Activated CD8-positive, alpha-beta memory T cell treated with anti-CD3 and anti-CD28 coated beads, Interleukin-2, amount 50 U/mL, for 1 hour (primary cell): Measurements from ENCODE around the gene DCN.

ENCODE experiments used
- DNase-seq: peaks from one replicate; pipeline ENCODE4 v3.0.0-alpha.2; 2020; ENCODE audit errors: extremely low read depth

DCN gene

GRCh38 chr12:91100906-91101305 is 81.7 kb downstream of the DCN start:
- DNase-seq = no peak

- no peak for DNase-seq
These were observed 82.8 kb downstream of the DCN start for GRCh38 chr12:91099836-91100235.

- DNase-seq = no peak
These were observed 83.3 kb downstream of the DCN start for GRCh38 chr12:91099341-91099740.

GRCh38 chr12:91098941-91099340 is 83.7 kb downstream of the DCN start:
- no peak for DNase-seq

- DNase-seq = no peak
These were observed 84.2 kb downstream of the DCN start for GRCh38 chr12:91098461-91098860.

- no peak for DNase-seq
These were observed 87.7 kb downstream of the DCN start for GRCh38 chr12:91094957-91095356.

GRCh38 chr12:91094032-91094662 is 88.5 kb downstream of the DCN start:
- DNase-seq = no peak

- DNase-seq = no peak
These were observed 89.3 kb downstream of the DCN start for GRCh38 chr12:91093341-91093740.

GRCh38 chr12:91091916-91092715 is 90.5 kb downstream of the DCN start:
- DNase-seq = no peak
